Naive B cell (primary cell): ENCODE results near the gene ZBTB7A. TPM values are rescaled to one million over a fixed set of nuclear protein-coding genes. Genes with fewer than 3 reads are reported as not detected.

Experiments used
- ATAC-seq, 2 donors: fragments of 150-1000 bp; cut with Tn5 transposase; 2 replicates each; pipeline ENCODE4 v1.10.0; 2021; ENCODE audit warnings: low read depth in 2 of 2, mild to moderate bottlenecking in 2 of 2, moderate library complexity in 2 of 2
- DNase-seq: peaks from one replicate; pipeline ENCODE4 v3.0.0; 2022
- H3K27ac Mint-ChIP-seq, 6 donors: one replicate each; pipeline ENCODE4 v1.8.0; 2020 to 2022; ENCODE audit warnings: mild to moderate bottlenecking in 6 of 6, mixed read lengths in 6 of 6, moderate library complexity in 5 of 6, inconsistent platforms in 2 of 6
- H3K27me3 Mint-ChIP-seq, 3 donors: one replicate each; pipeline ENCODE4 v1.8.0; 2021 to 2022; ENCODE audit warnings: mixed read lengths in 3 of 3, mild to moderate bottlenecking in 1 of 3
- H3K36me3 Mint-ChIP-seq, 2 donors: one replicate each; pipeline ENCODE4 v1.8.0; 2020 to 2022; ENCODE audit warnings: mixed read lengths in 2 of 2, inconsistent platforms in 1 of 2, mild to moderate bottlenecking in 1 of 2
- H3K4me1 Mint-ChIP-seq, 3 donors: one replicate each; pipeline ENCODE4 v1.8.0; 2020 to 2022; ENCODE audit warnings: mixed read lengths in 3 of 3, inconsistent platforms in 1 of 3, mild to moderate bottlenecking in 1 of 3, moderate library complexity in 1 of 3
- H3K4me3 Mint-ChIP-seq, 8 donors: one replicate each; pipeline ENCODE4 v1.8.0; 2020 to 2022; ENCODE audit warnings: mild to moderate bottlenecking in 8 of 8, mixed read lengths in 8 of 8, moderate library complexity in 8 of 8, inconsistent platforms in 2 of 8
- H3K9me3 Mint-ChIP-seq, 7 donors: one replicate each; pipeline ENCODE4 v1.8.0; 2020 to 2022; ENCODE audit warnings: mixed read lengths in 7 of 7, mild to moderate bottlenecking in 5 of 7, inconsistent platforms in 2 of 7, moderate library complexity in 1 of 7
- polyA plus RNA-seq, 6 donors: library from polyadenylated mRNA; unstranded; fragments of 300-500 nt; fragmentation: Illumina TruSeq; gene quantifications; one replicate each; pipeline ENCODE4 v1.2.3, GENCODE V29; 2021; ENCODE audit warnings: low read depth in 6 of 6

ZBTB7A gene
- polyA plus RNA-seq, 6 donors from 2014 or later = 13.5 to 41.2 (median 21.2) TPM

- no peaks in the 10 kb centered on the region for H3K27me3 Mint-ChIP-seq
- H3K4me3 Mint-ChIP-seq = no peak overlapping the region
- H3K4me1 Mint-ChIP-seq = peaks cover 22 to 47% (median 33%) of the 10 kb centered on the region in 3 donors
- peaks cover 0 to 2% (median 0%) of the 10 kb centered on the region in 7 donors for H3K9me3 Mint-ChIP-seq
- no peak for DNase-seq
- peak overlapping the region in 1 of 6 donors; percentile 82 for H3K27ac Mint-ChIP-seq
- ATAC-seq = no peak
- peaks cover 10 to 21% of the 10 kb centered on the region in 2 donors for H3K36me3 Mint-ChIP-seq
Observed at GRCh38 chr19:4052114-4052992, 14.3 kb downstream of the ZBTB7A start.

GRCh38 chr19:4051175-4052101 is 15.3 kb downstream of the ZBTB7A start:
- H3K9me3 Mint-ChIP-seq = peaks cover 0 to 2% (median 0%) of the 10 kb centered on the region in 7 donors
- no peak for DNase-seq
- H3K4me3 Mint-ChIP-seq = peak overlapping the region in 2 of 8 donors; percentile 9 to 15
- H3K27ac Mint-ChIP-seq = peak overlapping the region in 4 of 6 donors; percentile 47 to 95 (median 83)
- H3K4me1 Mint-ChIP-seq = peaks cover 22 to 43% (median 28%) of the 10 kb centered on the region in 3 donors
- no peak for ATAC-seq
- no peaks in the 10 kb centered on the region for H3K27me3 Mint-ChIP-seq
- peaks cover 10 to 23% of the 10 kb centered on the region in 2 donors for H3K36me3 Mint-ChIP-seq

GRCh38 chr19:4049432-4049831 is 17.3 kb downstream of the ZBTB7A start:
- Mint-ChIP-seq H3K9me3 (peaks cover 0 to 2% (median 0%) of the 10 kb centered on the region in 7 donors), H3K4me1 (peaks cover 22 to 36% (median 23%) of the 10 kb centered on the region in 3 donors), H3K4me3 (no peak overlapping the region), H3K27me3 (no peaks in the 10 kb centered on the region), H3K27ac (peak overlapping the region in 2 of 6 donors; percentile 7 to 20), H3K36me3 (peaks cover 10 to 26% of the 10 kb centered on the region in 2 donors)
- DNase-seq (no peak), ATAC-seq (no peak)

- peak overlapping the region in 1 of 6 donors; percentile 67 for H3K27ac Mint-ChIP-seq
- H3K36me3 Mint-ChIP-seq = peaks cover 0 to 13% of the 10 kb centered on the region in 2 donors
- peaks cover 0 to 2% (median 0%) of the 10 kb centered on the region in 7 donors for H3K9me3 Mint-ChIP-seq
- H3K4me3 Mint-ChIP-seq = no peak overlapping the region
- no peak for DNase-seq
- no peaks in the 10 kb centered on the region for H3K27me3 Mint-ChIP-seq
- ATAC-seq = no peak
- H3K4me1 Mint-ChIP-seq = peaks cover 10 to 22% (median 13%) of the 10 kb centered on the region in 3 donors
Observed at GRCh38 chr19:4046946-4047683, 19.6 kb downstream of the ZBTB7A start.

GRCh38 chr19:4046362-4046691 is 20.4 kb downstream of the ZBTB7A start:
- Mint-ChIP-seq H3K4me3 (no peak overlapping the region), H3K9me3 (peaks cover 0 to 2% (median 0%) of the 10 kb centered on the region in 7 donors), H3K4me1 (peaks cover 8 to 19% (median 11%) of the 10 kb centered on the region in 3 donors), H3K27ac (peak overlapping the region in 3 of 6 donors; percentile 67 to 90 (median 82)), H3K36me3 (peaks cover 0 to 10% of the 10 kb centered on the region in 2 donors), H3K27me3 (no peaks in the 10 kb centered on the region)
- no peak for DNase-seq
- no peak for ATAC-seq

GRCh38 chr19:4045597-4046361 is 20.9 kb downstream of the ZBTB7A start:
- no peak for DNase-seq

GRCh38 chr19:4044990-4045465 is 21.7 kb downstream of the ZBTB7A start:
- DNase-seq (no peak), ATAC-seq (no peak)
- peaks cover 0 to under 1% (median 0%) of the 10 kb centered on the region in 7 donors for H3K9me3 Mint-ChIP-seq
- no peak overlapping the region for H3K4me3 Mint-ChIP-seq
- peaks cover 4 to 9% (median 5%) of the 10 kb centered on the region in 3 donors for H3K4me1 Mint-ChIP-seq
- H3K27ac Mint-ChIP-seq = peak overlapping the region in 1 of 6 donors; percentile 36
- H3K36me3 Mint-ChIP-seq = peaks cover 0 to 6% of the 10 kb centered on the region in 2 donors
- no peaks in the 10 kb centered on the region for H3K27me3 Mint-ChIP-seq

More at GRCh38 chr19:4045597-4046361, 20.9 kb downstream of the ZBTB7A start:
- Mint-ChIP-seq H3K27ac (peak overlapping the region in 2 of 6 donors; percentile 67 to 90), H3K4me3 (no peak overlapping the region), H3K4me1 (peaks cover 4 to 15% (median 7%) of the 10 kb centered on the region in 3 donors), H3K9me3 (no peaks in the 10 kb centered on the region), H3K27me3 (no peaks in the 10 kb centered on the region), H3K36me3 (peaks cover 0 to 6% of the 10 kb centered on the region in 2 donors)
- ATAC-seq = no peak

- peaks cover 0 to 1% (median 0%) of the 10 kb centered on the region in 7 donors for H3K9me3 Mint-ChIP-seq
- ATAC-seq (no peak), DNase-seq (no peak)
- no peak overlapping the region for H3K4me3 Mint-ChIP-seq
- peaks cover 0 to 6% of the 10 kb centered on the region in 2 donors for H3K36me3 Mint-ChIP-seq
- H3K4me1 Mint-ChIP-seq = peaks cover 0 to 7% (median 6%) of the 10 kb centered on the region in 3 donors
- H3K27me3 Mint-ChIP-seq = no peaks in the 10 kb centered on the region
- peak overlapping the region in 2 of 6 donors; percentile 41 to 49 for H3K27ac Mint-ChIP-seq
Observed at GRCh38 chr19:4043966-4044715, 22.6 kb downstream of the ZBTB7A start.

GRCh38 chr19:4043401-4043800 is 23.3 kb downstream of the ZBTB7A start:
- Mint-ChIP-seq H3K27ac (peak overlapping the region in 1 of 6 donors; percentile 49), H3K9me3 (peaks cover 0 to 1% (median 0%) of the 10 kb centered on the region in 7 donors), H3K4me3 (no peak overlapping the region), H3K27me3 (no peaks in the 10 kb centered on the region), H3K36me3 (peaks cover 0 to 6% of the 10 kb centered on the region in 2 donors), H3K4me1 (peaks cover 0 to 7% (median 6%) of the 10 kb centered on the region in 3 donors)
- ATAC-seq (no peak), DNase-seq (no peak)

GRCh38 chr19:4042731-4043082 is 24.0 kb downstream of the ZBTB7A start:
- ATAC-seq (no peak), DNase-seq (no peak)
- peaks cover 0 to 6% of the 10 kb centered on the region in 2 donors for H3K36me3 Mint-ChIP-seq

GRCh38 chr19:4042064-4042730 is 24.5 kb downstream of the ZBTB7A start:
- peaks cover 0 to 6% of the 10 kb centered on the region in 2 donors for H3K36me3 Mint-ChIP-seq
- no peak for ATAC-seq
- no peak for DNase-seq
- H3K4me3 Mint-ChIP-seq = no peak overlapping the region
- peak overlapping the region in 1 of 6 donors; percentile 62 for H3K27ac Mint-ChIP-seq
- peaks cover 0 to 1% (median 0%) of the 10 kb centered on the region in 7 donors for H3K9me3 Mint-ChIP-seq
- peaks cover 0 to 7% (median 6%) of the 10 kb centered on the region in 3 donors for H3K4me1 Mint-ChIP-seq
- H3K27me3 Mint-ChIP-seq = no peaks in the 10 kb centered on the region

More at GRCh38 chr19:4042731-4043082, 24.0 kb downstream of the ZBTB7A start:
- H3K4me1 Mint-ChIP-seq = peaks cover 0 to 7% (median 6%) of the 10 kb centered on the region in 3 donors
- no peaks in the 10 kb centered on the region for H3K27me3 Mint-ChIP-seq
- H3K4me3 Mint-ChIP-seq = no peak overlapping the region
- peaks cover 0 to 1% (median 0%) of the 10 kb centered on the region in 7 donors for H3K9me3 Mint-ChIP-seq
- H3K27ac Mint-ChIP-seq = no peak overlapping the region
